ENCODE data around the gene PLCB1.

The PLCB1 gene

GRCh38 chr20:8406391-8406790 lies 274.3 kb downstream of the PLCB1 start:
- TF ChIP-seq TAF1 (IDR thresholded peaks at IDR 0.05; ENCODE audit: borderline replicate concordance, insufficient read depth, low read length), result no peak
- no peak for TF ChIP-seq REST (IDR thresholded peaks at IDR 0.05; ENCODE audit: insufficient read depth in 1 of 2, low read depth in 2 of 2, low read length in 2 of 2)
- TF ChIP-seq POLR2AphosphoS5 (IDR thresholded peaks at IDR 0.05; ENCODE audit: low read depth, low read length), result no peak
- no peak for TF ChIP-seq SIN3A (IDR thresholded peaks at IDR 0.05; ENCODE audit: borderline replicate concordance, insufficient read depth, low read length)
- no peak for TF ChIP-seq FOXP2 (optimal IDR thresholded peaks at IDR 0.05; ENCODE audit: borderline replicate concordance, extremely low read depth, extremely low read length, insufficient read depth)

GRCh38 chr20:8408587-8409307 lies 276.7 kb downstream of the PLCB1 start:
- TF ChIP-seq TAF1 (IDR thresholded peaks at IDR 0.05; ENCODE audit: borderline replicate concordance, insufficient read depth, low read length) (no peak), SIN3A (IDR thresholded peaks at IDR 0.05; ENCODE audit: borderline replicate concordance, insufficient read depth, low read length) (no peak), POLR2AphosphoS5 (IDR thresholded peaks at IDR 0.05; ENCODE audit: low read depth, low read length) (no peak), REST (IDR thresholded peaks at IDR 0.05; ENCODE audit: insufficient read depth in 1 of 2, low read depth in 2 of 2, low read length in 2 of 2) (no peak), FOXP2 (optimal IDR thresholded peaks at IDR 0.05; ENCODE audit: borderline replicate concordance, extremely low read depth, extremely low read length, insufficient read depth) (no peak)

GRCh38 chr20:8413691-8414090 lies 281.6 kb downstream of the PLCB1 start:
- TF ChIP-seq REST (IDR thresholded peaks at IDR 0.05; ENCODE audit: insufficient read depth in 1 of 2, low read depth in 2 of 2, low read length in 2 of 2), result no peak
- no peak for TF ChIP-seq FOXP2 (optimal IDR thresholded peaks at IDR 0.05; ENCODE audit: borderline replicate concordance, extremely low read depth, extremely low read length, insufficient read depth)
- no peak for TF ChIP-seq TAF1 (IDR thresholded peaks at IDR 0.05; ENCODE audit: borderline replicate concordance, insufficient read depth, low read length)
- no peak for TF ChIP-seq POLR2AphosphoS5 (IDR thresholded peaks at IDR 0.05; ENCODE audit: low read depth, low read length)
- TF ChIP-seq SIN3A (IDR thresholded peaks at IDR 0.05; ENCODE audit: borderline replicate concordance, insufficient read depth, low read length), result no peak

GRCh38 chr20:8414586-8415274 lies 282.7 kb downstream of the PLCB1 start:
- TF ChIP-seq FOXP2 (optimal IDR thresholded peaks at IDR 0.05; ENCODE audit: borderline replicate concordance, extremely low read depth, extremely low read length, insufficient read depth) (no peak), POLR2AphosphoS5 (IDR thresholded peaks at IDR 0.05; ENCODE audit: low read depth, low read length) (no peak), REST (IDR thresholded peaks at IDR 0.05; ENCODE audit: insufficient read depth in 1 of 2, low read depth in 2 of 2, low read length in 2 of 2) (no peak), TAF1 (IDR thresholded peaks at IDR 0.05; ENCODE audit: borderline replicate concordance, insufficient read depth, low read length) (no peak), SIN3A (IDR thresholded peaks at IDR 0.05; ENCODE audit: borderline replicate concordance, insufficient read depth, low read length) (0 out of 2 replicates have a peak, but pooled peaks have one; percentile 45)
